Upper lobe of left lung (tissue), 4 donors: ENCODE results near the gene MORN4.
A peak's percentile ranks its signal among the peaks of the same experiment; 100 is the strongest.

Experiments used
- CTCF ChIP-seq, 6 experiments: fragments of 450-650 bp in 4 of 6; fragments of 200-600 bp in 2 of 6; sonication (generic) in 2 of 6; IDR thresholded peaks; one replicate each; pipeline ENCODE4 v1.5.1; 2016 to 2019; ENCODE audit warnings: antibody characterized with exemption in 6 of 6
- EP300 ChIP-seq, 4 donors: sonication (generic); formaldehyde crosslinking; IDR thresholded peaks; one replicate each; pipeline ENCODE4 v1.5.1; 2017; ENCODE audit warnings: antibody characterized with exemption in 4 of 4, control low read depth in 2 of 4
- POLR2A ChIP-seq, 4 donors: fragments of 450-650 bp; IDR thresholded peaks; one replicate each; pipeline ENCODE4 v1.5.1; 2016 to 2017; ENCODE audit warnings: antibody characterized with exemption in 4 of 4, mild to moderate bottlenecking in 2 of 4

GRCh38 chr10:97574374-97575126 is 58.8 kb downstream of the MORN4 start:
- TF ChIP-seq CTCF (IDR thresholded peaks at IDR 0.05) (no peak), POLR2A (IDR thresholded peaks at IDR 0.05) (no peak), EP300 (IDR thresholded peaks at IDR 0.05) (peak in 1 of 4 donors; percentile 79)
